Retina (tissue), 1 donor: ENCODE data around the gene LDHAL6B.
A peak's percentile ranks its signal among the peaks of the same experiment; 100 is the strongest.

ENCODE experiments used
- DNase-seq: peaks from one replicate; pipeline ENCODE4 v3.0.0-alpha.2; 2016

Gene LDHAL6B

DNA sequence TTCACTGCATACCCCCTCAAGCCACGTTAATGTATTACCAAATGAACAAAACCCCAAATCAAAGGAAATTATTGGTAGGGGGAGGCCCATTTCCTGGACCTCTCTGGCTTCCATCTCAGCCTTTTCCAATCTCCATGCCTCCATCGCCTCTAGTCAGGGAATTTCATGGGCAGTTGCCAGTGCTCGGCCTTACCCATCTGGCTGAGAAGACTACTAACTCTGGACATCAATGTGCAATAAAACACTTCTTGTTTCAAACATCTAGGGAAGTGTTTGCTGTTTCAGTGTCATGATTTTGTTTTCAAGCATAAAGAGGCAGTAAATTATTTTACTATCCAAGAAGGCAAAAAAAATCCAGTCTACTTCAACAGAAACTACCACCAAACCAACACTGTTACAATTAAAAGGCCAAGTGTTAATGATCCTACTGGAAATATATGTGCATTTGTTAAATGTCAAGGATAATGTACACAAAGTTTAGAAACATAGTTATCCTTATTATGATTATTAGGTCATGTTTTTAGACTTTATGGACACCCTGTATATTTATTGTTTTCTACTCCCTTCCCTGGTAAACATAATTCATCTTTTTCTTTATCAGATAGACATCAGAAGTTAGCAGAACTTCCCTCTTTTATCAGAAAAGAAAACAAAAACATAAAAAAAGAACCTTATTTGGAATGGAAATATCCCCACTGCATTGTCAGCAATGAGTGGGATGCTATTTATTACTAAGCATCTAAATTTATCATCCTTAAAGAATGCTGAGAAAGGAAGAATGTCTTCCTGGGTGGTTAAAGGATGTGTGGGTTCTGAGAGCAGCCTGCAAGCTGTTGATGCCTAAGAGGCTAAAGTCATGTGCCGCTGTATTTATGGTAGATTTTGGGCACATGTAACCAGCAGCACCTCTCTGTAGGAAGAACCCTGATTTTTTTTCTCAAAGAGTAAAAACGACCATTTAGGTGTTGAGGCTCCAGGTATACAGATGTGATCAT, 15.2 kb downstream of the LDHAL6B start:
- DNase-seq: no peak

DNA sequence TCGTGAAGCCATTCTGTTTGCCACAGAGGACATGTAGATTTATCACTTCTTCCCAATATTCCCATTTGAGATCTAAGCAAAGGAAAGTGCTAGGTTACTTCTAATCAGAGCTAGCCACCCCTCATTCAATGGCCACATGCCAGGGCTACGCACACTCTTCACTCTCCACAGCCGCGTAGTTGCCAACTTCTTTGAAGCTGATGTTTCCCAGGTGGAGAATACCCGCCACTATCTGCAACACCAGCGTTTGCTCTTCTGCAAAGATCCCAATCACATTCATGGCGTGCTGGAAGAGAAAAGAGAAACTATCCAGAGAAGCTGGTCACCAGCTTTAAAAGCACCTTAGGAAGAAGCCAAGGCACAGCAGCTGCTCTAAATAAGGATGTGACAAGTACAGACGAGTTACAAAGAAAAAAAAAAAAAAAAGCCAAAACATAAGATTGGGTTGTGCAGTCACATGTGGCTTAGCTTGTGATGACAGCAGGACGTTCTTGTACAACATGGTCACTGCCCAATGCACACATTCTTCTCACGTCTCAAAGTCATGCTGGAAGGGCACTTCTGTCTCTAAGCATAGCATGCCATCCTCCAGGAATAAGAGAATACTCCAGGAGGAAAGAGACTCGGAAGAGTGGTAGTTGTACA, 16.4 kb downstream of the LDHAL6B start:
- no peak for DNase-seq

DNA sequence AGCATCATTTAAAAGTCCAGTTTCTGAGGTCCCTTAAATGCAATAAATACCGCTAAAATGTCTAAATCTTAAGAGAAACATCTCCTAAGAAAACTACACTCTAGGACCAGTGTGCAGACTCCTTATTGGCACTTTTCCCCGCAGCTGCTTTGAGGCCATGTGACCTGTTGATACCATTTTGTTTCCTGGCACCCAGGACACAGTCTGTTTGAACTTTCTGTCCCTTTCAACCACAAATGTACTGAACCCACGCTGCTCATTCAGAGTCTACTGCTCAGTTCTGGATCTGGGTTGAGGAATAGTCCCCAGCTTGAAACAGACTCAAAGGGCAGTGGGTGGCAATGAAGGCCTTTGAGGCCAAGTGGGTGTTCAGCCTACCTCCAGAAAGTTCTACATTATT, 17.1 kb downstream of the LDHAL6B start:
- no peak for DNase-seq

DNA sequence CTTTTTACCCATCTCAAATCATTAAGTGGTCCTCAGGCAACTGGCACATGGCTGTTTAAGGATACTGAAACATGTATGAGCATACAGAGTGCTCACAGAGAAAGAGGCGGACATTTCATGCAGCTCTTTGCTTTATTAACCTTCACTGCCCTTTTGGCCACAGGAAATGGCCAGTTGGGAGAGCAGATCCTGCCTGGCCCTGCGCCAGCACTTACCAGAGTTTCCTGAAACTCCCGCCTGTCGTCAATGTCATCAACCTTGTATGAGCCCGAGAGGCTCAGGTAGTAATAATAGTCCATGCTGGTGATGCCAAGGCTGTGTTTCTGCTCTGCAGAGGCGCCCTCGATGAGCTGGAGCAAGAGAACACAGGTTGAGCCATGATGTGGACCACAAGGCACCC, 17.8 kb downstream of the LDHAL6B start:
- DNase-seq: no peak

DNA sequence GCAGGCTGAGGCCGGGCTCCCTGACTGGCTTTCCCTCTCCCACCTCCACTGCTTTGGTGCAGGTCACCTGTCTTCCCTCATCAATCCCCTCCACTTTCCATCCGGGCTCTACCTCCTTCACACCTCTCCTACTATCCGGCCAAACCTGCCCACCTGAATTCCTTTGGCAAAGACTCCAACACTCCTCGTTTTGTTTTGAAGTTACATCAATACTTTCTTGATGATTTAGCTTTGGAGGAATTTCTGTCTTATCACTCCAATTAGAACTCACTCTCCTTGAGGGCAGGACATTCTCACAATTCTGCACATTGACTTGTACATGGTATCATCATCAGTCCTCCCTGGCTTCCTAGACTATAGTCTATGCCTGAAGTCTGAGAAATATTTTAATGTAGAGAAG, 20.4 kb downstream of the LDHAL6B start:
- DNase-seq: no peak

DNA sequence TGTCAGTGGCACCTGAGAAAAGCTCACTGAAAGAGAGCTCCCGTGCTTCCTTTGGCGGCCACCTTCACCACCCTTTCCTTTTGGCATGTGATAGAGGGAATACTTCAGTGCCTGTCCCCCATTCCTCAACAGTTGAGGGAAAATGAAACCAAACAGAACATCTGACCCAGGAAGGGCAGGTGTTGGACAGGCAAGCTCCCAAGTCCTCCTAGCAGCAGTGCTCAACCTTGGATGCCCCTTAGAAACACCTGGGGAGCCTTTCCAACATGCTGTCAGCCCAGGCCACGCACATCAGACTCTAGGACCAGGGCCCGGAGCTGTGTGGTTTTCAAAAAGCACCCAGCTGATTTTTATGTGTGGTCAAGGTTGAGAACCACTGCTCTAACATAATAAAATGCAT, 22.4 kb downstream of the LDHAL6B start:
- DNase-seq: no peak

DNA sequence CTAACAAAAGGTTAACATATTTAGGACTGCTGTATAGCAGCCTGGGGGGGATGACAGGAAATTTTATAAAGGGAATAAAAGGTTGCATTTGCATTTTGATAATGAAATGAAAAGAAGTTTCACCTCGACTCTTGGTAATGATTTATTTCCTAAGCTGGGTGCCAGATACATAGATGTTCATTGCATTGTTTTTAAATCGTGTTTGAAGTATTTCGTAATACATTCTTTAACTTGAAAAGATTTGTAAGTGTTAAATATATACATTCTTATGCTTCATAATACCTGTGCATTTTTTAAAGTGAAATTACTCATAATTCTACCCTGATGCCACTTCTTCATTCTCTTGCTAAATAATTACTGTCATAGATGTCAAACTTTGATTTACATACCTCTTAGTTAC, 22.8 kb downstream of the LDHAL6B start:
- no peak for DNase-seq

DNA sequence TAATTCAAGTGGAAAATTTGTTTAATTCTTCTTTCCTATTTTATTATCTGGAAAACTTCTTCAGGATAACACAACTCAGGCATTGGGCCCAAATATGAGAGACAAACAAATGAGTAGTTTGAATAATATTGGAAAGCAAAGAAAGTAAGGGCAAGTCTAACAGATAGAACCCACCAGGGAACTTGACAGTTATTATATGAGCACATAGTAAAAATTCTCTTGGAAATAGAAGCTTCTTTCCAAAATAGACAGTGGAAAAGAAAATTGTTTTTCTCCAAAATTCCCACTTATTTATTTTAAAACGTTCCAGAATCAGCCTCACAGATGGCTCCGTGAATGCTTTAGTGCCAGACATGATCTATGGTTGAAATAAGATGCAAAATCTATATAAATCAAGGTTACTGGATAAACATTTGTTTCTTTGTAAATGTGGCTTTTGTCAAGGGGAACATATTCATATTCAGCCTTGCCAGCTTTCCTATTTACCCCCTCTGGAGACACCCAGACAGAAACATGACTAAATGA, 23.9 kb downstream of the LDHAL6B start:
- no peak for DNase-seq

DNA sequence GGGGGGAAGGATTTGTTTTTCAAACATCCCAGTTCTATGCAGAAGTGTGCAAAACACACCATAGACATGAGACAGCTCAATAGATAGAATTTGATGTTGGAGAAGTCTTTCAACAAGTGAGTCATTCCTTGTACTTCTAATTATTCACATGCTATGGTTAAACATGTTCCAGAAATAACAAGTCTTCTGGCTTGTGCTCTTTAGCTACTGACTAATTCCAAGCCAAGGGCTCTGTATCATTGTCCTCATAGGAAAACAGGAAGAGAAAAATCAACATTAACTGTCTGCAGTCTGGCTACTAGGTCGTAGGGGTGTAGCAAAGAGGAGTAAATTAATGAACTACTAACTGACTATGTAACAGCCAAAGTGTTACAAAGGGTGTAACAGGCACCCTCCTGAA, 25.8 kb downstream of the LDHAL6B start:
- no peak for DNase-seq

DNA sequence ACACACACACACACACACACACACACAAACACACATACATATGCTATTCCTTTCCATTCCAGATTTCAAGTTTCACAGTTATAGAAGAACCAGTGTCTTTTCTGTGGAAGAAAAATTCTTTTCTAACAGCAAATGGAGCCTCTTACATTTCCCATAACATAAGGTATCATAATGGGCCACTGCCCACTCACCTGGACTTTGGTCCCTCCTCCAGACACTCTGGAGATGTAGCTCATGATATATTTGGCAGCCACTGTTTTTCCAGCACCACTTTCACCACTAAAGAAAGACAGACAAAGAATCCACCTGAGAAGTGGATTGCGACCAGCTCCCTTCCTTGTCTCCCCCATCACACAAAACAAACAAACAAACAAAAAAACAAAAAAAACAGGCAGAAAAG, 29.8 kb downstream of the LDHAL6B start:
- no peak for DNase-seq

DNA sequence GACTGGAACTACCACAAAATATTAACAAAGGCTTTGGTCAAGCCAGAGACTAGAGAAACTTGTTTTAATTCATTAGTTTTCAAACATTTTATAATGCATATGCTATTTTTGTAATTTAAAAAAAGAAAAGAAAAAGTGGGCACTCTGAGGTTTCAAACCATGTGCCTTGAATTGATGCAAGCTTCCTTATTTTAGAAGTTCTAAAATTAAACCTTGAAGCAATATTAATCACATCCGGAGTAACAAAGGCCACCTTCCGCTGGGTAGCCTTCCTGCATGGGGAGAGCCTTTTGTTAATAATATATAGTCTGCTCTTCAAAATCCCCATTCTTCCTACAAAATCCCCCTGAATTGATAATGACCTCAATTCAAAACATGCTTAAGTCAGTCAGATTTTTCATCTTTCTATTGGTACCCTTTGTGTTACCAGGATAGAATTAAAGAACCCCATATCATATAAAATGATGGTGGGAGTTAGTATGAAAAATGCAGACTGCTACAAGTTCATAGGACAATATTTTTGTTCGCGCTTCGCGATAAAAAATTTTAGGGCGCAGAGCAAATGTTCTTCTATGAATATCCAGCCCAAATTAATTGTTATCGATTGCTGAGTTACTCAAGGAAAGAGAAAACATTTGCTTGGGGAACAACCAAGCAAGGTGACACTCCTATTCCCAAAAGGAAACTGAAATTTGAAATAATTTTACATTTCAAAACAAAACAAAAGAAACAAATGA, 30.6 kb downstream of the LDHAL6B start:
- DNase-seq: no peak

DNA sequence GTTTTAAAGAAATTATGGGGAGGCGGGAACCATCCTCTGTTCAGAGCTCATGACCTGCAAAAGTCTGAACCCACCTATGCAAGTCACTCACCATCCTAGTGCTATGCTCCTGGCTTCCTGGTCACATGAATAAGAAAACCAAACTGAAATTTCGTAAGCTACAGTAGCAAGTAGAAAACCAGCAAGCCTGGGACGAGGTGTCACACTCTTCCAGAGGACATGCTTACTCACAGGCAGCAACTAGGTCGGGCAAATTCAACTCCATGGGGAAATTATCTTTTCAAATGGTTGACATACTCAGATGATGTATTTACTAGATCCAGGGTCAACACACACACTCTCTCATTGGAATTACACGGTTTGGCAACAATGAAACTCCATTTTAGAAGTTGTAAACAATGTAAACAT, 31.3 kb downstream of the LDHAL6B start:
- DNase-seq: no peak

DNA sequence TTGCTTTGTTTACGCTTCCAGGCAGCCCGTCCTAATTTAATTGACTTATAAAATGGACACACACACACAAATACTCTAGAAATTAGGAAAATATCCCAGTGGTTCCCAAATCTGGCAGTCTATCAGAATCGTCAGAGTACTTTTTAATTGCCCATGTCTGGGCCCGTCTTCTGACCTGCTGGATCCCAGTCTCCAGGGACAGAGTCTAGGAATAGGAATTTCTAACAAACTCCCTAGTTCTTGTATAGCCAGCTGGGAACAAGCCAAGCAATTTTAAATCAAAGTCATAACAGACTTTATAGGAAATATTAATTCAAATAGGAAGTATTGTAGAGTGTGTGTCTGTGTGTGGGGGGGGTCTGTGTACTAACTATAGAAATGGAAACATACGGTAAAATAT, 33.4 kb downstream of the LDHAL6B start:
- DNase-seq: no peak

DNA sequence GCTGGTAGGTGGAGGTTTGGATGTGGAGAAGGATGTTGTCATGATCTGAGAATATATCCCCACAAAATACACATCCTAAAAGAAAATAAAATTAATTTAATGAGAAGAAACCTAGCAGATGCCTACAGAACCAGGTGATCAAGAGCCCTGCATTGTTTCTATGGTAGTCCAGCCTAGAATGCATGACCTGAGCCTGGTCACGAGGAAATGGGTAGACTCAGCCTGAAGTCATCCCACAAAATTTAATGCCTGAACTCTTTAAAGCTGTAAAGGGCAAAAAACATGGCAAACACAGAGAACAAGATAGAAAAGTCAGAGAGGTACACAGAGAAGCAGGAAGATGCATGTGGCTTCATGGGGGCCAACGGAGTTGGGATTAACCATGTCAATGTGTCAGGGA, 36.0 kb downstream of the LDHAL6B start:
- no peak for DNase-seq

DNA sequence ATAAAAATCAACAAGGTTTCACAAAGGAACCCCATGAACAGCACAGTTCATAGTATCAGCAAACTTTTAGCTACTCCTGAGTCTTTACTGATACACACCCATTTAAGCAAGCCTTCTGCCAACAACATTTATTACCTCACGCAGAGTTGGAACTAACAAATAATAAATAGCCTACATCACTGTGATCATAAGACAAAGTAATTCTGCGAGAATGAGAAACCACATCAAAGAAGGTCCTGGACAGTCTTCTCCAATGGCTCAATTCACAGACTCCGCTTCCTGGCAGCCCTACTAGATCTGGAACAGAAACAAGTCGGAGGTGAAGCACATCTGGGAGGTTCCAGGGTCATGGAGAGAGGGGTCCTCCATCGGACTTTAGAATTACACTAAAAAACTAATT, 37.0 kb downstream of the LDHAL6B start:
- no peak for DNase-seq

DNA sequence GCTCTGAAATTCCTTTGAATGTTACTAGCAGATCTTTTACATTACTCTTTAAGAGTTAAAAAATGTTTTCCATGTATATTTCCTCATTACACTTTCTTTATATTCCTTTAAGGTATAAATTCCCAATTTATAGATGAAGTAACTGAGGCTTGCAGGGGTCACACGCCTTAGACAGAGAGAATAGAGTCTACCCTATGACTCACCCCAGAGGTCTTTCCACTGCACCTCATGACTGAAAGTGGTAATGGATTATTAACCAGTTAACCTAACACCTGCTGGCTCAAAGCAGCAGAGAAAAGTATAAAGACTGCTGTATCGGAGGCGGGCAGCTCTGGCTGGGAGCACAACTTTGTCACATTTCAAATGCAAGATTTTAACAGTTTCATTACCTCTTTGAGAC, 37.7 kb downstream of the LDHAL6B start:
- no peak for DNase-seq

DNA sequence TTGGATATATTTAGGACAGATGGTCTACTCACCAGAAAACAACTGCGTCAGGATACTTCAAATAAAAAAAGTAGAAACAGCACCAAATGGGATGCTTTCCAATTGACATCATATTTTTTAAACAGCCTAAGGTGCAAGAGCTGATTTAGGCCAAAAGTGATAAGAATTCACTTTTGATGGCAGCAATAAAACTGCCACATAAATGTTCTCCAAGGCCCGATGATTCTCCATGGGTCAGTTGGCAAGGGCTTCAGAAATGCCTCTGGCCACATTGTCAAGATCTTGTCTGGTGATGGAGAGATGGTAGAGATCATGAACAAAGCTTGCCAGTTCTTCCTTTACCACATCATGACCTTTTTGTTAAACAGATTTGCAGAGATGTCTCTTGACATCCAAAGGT, 38.9 kb downstream of the LDHAL6B start:
- no peak for DNase-seq

DNA sequence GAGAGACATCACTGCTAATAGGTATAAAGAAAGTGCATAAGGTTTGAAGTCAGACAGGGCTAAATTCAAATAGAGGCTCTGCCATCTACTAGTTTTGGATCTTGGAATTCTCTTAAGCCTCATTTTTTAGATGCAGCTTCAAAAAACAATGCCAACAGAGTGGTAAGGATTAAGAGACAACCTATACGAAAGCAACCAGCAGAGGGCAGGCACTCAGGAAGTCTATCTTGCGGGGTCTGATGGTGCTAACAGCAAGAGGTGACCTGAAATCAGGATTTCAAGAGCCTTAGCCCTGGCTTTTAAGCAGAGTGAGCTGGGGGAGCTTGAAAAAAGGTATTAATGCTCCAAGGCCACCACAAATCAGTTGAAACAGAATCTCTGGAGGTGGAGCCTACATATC, 40.7 kb downstream of the LDHAL6B start:
- DNase-seq: peak; percentile 55

DNA sequence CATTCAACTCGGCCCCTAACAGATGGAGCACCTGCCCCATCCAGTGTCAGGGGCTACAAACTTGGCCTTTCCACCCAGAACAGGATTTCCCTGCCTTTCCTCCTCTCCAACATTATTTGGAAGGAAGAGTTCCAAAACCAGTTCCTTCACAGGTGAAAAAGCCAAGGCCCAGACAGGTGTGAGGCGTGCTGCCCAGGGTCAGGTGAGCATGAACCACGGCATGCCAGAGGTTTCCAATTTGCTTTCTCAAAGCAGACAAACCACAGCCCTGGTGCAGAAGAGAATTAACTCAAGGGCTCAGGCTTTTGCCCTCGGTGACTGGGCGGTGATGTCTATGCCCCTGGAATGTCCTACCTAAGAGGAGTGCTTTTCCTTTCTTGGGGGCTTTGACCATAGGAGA, 43.2 kb downstream of the LDHAL6B start:
- no peak for DNase-seq

DNA sequence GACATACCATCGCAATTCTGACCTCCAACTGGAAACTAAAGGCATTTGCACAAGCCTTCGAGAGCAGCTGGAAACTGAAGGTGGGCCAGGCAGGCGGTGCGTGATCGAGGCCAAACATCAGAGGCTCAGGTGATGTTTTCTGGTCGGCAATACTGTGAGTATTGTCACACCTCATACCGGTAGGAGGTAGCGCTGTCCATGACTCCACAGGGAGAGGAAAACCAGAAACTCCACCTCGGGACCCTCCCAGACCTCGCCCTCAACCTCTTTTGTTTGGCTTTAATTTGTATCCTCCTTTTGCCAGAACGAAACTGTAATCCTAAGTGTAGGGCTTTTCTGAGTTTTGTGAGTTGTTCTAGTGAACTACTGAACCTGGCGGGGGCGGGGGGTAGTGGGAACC, 43.6 kb downstream of the LDHAL6B start:
- DNase-seq: no peak

DNA sequence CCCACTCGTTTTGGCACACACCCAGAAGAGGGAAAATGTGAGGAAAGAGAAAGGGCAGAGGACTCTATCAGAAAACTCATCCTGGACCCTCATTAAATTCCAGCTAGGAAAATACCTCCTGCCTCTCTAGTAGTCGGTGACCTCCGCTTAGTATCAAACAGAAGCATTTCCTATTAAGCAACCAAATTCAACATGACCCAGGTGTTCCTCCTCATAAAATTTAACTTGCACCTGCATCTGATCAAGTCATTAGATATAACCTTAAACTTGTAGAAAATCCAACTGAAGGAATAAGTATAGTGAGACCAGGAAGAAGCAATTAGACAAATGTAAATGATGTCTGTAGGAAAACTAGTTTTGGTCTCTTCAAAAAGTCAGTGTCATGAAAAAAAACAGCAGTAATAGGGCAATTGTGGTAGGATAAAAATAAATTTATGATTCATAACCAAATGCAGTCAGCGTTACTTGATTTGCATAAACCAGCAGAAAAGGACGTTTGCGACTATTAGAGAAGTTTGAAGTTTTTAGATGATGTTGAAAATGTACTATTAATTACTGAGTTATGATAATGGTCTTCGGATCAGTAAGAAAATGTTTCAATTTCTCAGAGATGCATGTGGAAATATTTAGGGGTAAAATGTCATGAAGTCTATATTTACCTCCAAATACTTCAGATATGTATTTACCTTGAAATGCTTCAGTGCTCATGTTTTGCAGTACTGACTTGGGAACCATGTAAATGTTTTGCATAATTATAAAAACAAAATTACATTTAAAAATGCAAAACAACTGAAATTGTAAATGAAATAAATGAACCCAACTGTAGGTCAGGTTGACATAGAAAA, 44.6 kb downstream of the LDHAL6B start:
- DNase-seq: no peak

DNA sequence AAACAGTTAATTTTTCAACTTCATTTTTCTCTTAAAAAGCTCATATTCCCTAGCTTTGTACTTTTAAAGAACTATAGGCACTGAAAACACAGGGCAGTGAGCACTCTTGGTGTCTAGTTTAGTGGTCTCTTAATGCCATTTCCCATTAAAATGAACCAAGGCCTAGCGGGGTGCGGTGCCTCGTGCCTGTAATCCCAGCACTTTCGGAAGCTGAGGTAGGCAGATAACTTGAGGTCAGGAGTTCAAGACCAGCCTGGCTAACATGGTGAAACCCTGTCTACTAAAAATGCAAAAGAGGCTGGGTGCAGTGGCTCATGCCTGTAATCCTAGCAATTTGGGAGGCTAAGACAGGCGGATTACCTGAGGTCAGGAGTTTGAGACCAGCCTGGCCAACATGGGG, 45.5 kb downstream of the LDHAL6B start:
- no peak for DNase-seq
